ENCODE results near the gene CACNG4.

Gene CACNG4

GRCh38 chr17:67020293-67020766 lies 55.8 kb downstream of the CACNG4 start:
- no peak overlapping the region for H3K9ac ChIP-seq (ENCODE audit: low read length in 5 of 5)
- H3K27ac ChIP-seq (ENCODE audit: low read depth, low read length), result no peak overlapping the region
- no peak overlapping the region for H3K4me3 ChIP-seq (ENCODE audit: low read depth in 1 of 5, low read length in 5 of 5)
- no peaks in the 10 kb centered on the region for H3K36me3 ChIP-seq (ENCODE audit: control insufficient read depth in 5 of 5, insufficient read depth in 5 of 5, low read length in 5 of 5)
- H3K27me3 ChIP-seq (ENCODE audit: control insufficient read depth in 5 of 5, insufficient read depth in 4 of 5, low read length in 5 of 5), result peaks cover 0 to 9% (median 5%) of the 10 kb centered on the region in 5 donors
- H3K4me1 ChIP-seq (ENCODE audit: control insufficient read depth in 5 of 5, insufficient read depth in 5 of 5, low read length in 5 of 5), result no peaks in the 10 kb centered on the region
- H3K9me3 ChIP-seq (ENCODE audit: control insufficient read depth in 5 of 5, low read length in 5 of 5), result no peaks in the 10 kb centered on the region

- Histone ChIP-seq H3K27ac (ENCODE audit: low read depth, low read length) (no peak overlapping the region), H3K27me3 (ENCODE audit: control insufficient read depth in 5 of 5, insufficient read depth in 4 of 5, low read length in 5 of 5) (peaks cover 0 to 8% (median 5%) of the 10 kb centered on the region in 5 donors), H3K36me3 (ENCODE audit: control insufficient read depth in 5 of 5, insufficient read depth in 5 of 5, low read length in 5 of 5) (no peaks in the 10 kb centered on the region), H3K4me3 (ENCODE audit: low read depth in 1 of 5, low read length in 5 of 5) (no peak overlapping the region), H3K4me1 (ENCODE audit: control insufficient read depth in 5 of 5, insufficient read depth in 5 of 5, low read length in 5 of 5) (no peaks in the 10 kb centered on the region), H3K9ac (ENCODE audit: low read length in 5 of 5) (no peak overlapping the region), H3K9me3 (ENCODE audit: control insufficient read depth in 5 of 5, low read length in 5 of 5) (no peaks in the 10 kb centered on the region)
These were observed 56.7 kb downstream of the CACNG4 start for GRCh38 chr17:67021196-67021595.

GRCh38 chr17:67021743-67022450 lies 57.4 kb downstream of the CACNG4 start:
- Histone ChIP-seq H3K36me3 (ENCODE audit: control insufficient read depth in 5 of 5, insufficient read depth in 5 of 5, low read length in 5 of 5) (no peaks in the 10 kb centered on the region), H3K9ac (ENCODE audit: low read length in 5 of 5) (no peak overlapping the region), H3K27ac (ENCODE audit: low read depth, low read length) (no peak overlapping the region)

GRCh38 chr17:67022451-67022810 lies 57.9 kb downstream of the CACNG4 start:
- Histone ChIP-seq H3K4me3 (ENCODE audit: low read depth in 1 of 5, low read length in 5 of 5) (no peak overlapping the region), H3K27me3 (ENCODE audit: control insufficient read depth in 5 of 5, insufficient read depth in 4 of 5, low read length in 5 of 5) (peaks cover 0 to 8% (median 6%) of the 10 kb centered on the region in 5 donors), H3K36me3 (ENCODE audit: control insufficient read depth in 5 of 5, insufficient read depth in 5 of 5, low read length in 5 of 5) (no peaks in the 10 kb centered on the region), H3K9ac (ENCODE audit: low read length in 5 of 5) (no peak overlapping the region), H3K27ac (ENCODE audit: low read depth, low read length) (no peak overlapping the region), H3K4me1 (ENCODE audit: control insufficient read depth in 5 of 5, insufficient read depth in 5 of 5, low read length in 5 of 5) (no peaks in the 10 kb centered on the region), H3K9me3 (ENCODE audit: control insufficient read depth in 5 of 5, low read length in 5 of 5) (no peaks in the 10 kb centered on the region)

More at GRCh38 chr17:67021743-67022450, 57.4 kb downstream of the CACNG4 start:
- peaks cover 0 to 7% (median 6%) of the 10 kb centered on the region in 5 donors for H3K27me3 ChIP-seq (ENCODE audit: control insufficient read depth in 5 of 5, insufficient read depth in 4 of 5, low read length in 5 of 5)
- H3K4me3 ChIP-seq (ENCODE audit: low read depth in 1 of 5, low read length in 5 of 5), result no peak overlapping the region
- H3K9me3 ChIP-seq (ENCODE audit: control insufficient read depth in 5 of 5, low read length in 5 of 5), result no peaks in the 10 kb centered on the region
- H3K4me1 ChIP-seq (ENCODE audit: control insufficient read depth in 5 of 5, insufficient read depth in 5 of 5, low read length in 5 of 5), result no peaks in the 10 kb centered on the region

DNA sequence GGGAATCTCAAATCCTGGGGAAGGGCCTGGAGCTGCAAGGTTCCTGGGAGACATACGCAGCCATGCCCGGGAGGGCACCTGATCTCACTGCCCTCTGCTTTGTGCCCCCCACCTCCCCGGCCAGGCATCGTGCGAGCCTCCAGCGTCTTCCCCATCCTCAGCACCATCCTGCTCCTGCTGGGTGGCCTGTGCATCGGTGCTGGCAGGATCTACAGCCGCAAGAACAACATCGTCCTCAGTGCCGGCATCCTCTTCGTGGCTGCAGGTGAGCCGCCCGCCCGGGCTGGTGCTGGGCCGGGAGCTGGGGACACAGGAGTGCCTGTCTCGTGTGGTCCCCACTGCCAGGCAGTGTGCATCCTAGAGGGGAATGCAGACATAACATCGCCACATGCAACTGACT lies 60.2 kb downstream of the CACNG4 start:
- Histone ChIP-seq H3K27ac (ENCODE audit: low read depth, low read length) (no peak overlapping the region), H3K4me3 (ENCODE audit: low read depth in 1 of 5, low read length in 5 of 5) (no peak overlapping the region), H3K27me3 (ENCODE audit: control insufficient read depth in 5 of 5, insufficient read depth in 4 of 5, low read length in 5 of 5) (peaks cover 0 to 8% (median 5%) of the 10 kb centered on the region in 5 donors), H3K36me3 (ENCODE audit: control insufficient read depth in 5 of 5, insufficient read depth in 5 of 5, low read length in 5 of 5) (no peaks in the 10 kb centered on the region), H3K9me3 (ENCODE audit: control insufficient read depth in 5 of 5, low read length in 5 of 5) (no peaks in the 10 kb centered on the region), H3K4me1 (ENCODE audit: control insufficient read depth in 5 of 5, insufficient read depth in 5 of 5, low read length in 5 of 5) (no peaks in the 10 kb centered on the region), H3K9ac (ENCODE audit: low read length in 5 of 5) (no peak overlapping the region)

DNA sequence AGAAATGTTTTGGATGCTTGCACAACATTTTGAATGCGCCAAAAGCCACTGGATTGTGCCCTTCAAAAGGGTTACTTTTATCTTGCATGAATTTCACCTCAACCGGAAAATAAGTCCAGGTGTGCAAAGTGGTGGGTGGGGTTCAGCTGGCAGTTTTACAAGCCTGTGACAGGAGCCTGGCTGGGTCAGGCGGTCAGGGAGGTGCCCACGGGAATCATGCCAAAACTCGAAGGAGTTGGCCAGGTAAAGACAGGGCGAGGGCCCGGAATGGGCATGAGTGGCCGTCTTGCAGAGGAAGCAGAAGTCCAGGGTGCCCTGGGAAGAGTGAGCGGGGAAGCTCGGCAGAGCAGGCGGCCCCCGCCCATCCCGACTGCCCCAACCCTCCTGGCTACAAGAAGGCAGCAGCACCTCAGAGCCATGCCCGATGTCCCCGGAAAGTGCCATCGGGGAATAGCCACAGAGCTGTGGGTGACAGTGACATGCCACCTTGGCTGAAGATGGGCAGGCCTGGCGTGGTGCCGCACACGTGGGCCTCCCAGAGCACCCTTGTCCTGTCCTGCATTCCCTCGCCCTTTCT lies 60.8 kb downstream of the CACNG4 start:
- Histone ChIP-seq H3K9me3 (ENCODE audit: control insufficient read depth in 5 of 5, low read length in 5 of 5) (no peaks in the 10 kb centered on the region), H3K36me3 (ENCODE audit: control insufficient read depth in 5 of 5, insufficient read depth in 5 of 5, low read length in 5 of 5) (no peaks in the 10 kb centered on the region), H3K9ac (ENCODE audit: low read length in 5 of 5) (no peak overlapping the region), H3K4me3 (ENCODE audit: low read depth in 1 of 5, low read length in 5 of 5) (no peak overlapping the region), H3K4me1 (ENCODE audit: control insufficient read depth in 5 of 5, insufficient read depth in 5 of 5, low read length in 5 of 5) (no peaks in the 10 kb centered on the region), H3K27me3 (ENCODE audit: control insufficient read depth in 5 of 5, insufficient read depth in 4 of 5, low read length in 5 of 5) (peaks cover 0 to 8% (median 4%) of the 10 kb centered on the region in 5 donors), H3K27ac (ENCODE audit: low read depth, low read length) (no peak overlapping the region)

- H3K4me1 ChIP-seq (ENCODE audit: control insufficient read depth in 5 of 5, insufficient read depth in 5 of 5, low read length in 5 of 5), result no peaks in the 10 kb centered on the region
- no peak overlapping the region for H3K9ac ChIP-seq (ENCODE audit: low read length in 5 of 5)
- no peak overlapping the region for H3K4me3 ChIP-seq (ENCODE audit: low read depth in 1 of 5, low read length in 5 of 5)
- H3K36me3 ChIP-seq (ENCODE audit: control insufficient read depth in 5 of 5, insufficient read depth in 5 of 5, low read length in 5 of 5), result no peaks in the 10 kb centered on the region
- H3K27ac ChIP-seq (ENCODE audit: low read depth, low read length), result no peak overlapping the region
- H3K27me3 ChIP-seq (ENCODE audit: control insufficient read depth in 5 of 5, insufficient read depth in 4 of 5, low read length in 5 of 5), result peaks cover 0 to 8% (median 4%) of the 10 kb centered on the region in 5 donors
- H3K9me3 ChIP-seq (ENCODE audit: control insufficient read depth in 5 of 5, low read length in 5 of 5), result no peaks in the 10 kb centered on the region
These were observed 61.8 kb downstream of the CACNG4 start for GRCh38 chr17:67026341-67026740.

GRCh38 chr17:67027031-67027628 lies 62.6 kb downstream of the CACNG4 start:
- H3K9ac ChIP-seq (ENCODE audit: low read length in 5 of 5), result no peak overlapping the region
- no peak overlapping the region for H3K27ac ChIP-seq (ENCODE audit: low read depth, low read length)
- H3K4me3 ChIP-seq (ENCODE audit: low read depth in 1 of 5, low read length in 5 of 5), result no peak overlapping the region
- H3K9me3 ChIP-seq (ENCODE audit: control insufficient read depth in 5 of 5, low read length in 5 of 5), result no peaks in the 10 kb centered on the region
- H3K4me1 ChIP-seq (ENCODE audit: control insufficient read depth in 5 of 5, insufficient read depth in 5 of 5, low read length in 5 of 5), result no peaks in the 10 kb centered on the region
- H3K36me3 ChIP-seq (ENCODE audit: control insufficient read depth in 5 of 5, insufficient read depth in 5 of 5, low read length in 5 of 5), result no peaks in the 10 kb centered on the region
- peaks cover 0 to 8% (median 4%) of the 10 kb centered on the region in 5 donors for H3K27me3 ChIP-seq (ENCODE audit: control insufficient read depth in 5 of 5, insufficient read depth in 4 of 5, low read length in 5 of 5)

DNA sequence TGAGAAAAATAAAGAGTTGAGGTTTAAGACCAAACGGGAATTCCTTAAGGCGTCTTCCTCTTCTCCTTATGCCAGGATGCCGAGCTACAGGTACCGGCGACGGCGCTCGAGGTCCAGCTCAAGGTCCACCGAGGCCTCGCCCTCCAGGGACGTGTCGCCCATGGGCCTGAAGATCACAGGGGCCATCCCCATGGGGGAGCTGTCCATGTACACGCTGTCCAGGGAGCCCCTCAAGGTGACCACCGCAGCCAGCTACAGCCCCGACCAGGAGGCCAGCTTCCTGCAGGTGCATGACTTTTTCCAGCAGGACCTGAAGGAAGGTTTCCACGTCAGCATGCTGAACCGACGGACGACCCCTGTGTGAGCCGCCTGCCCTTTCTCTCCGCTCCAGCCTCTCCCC lies 66.1 kb downstream of the CACNG4 start:
- Histone ChIP-seq H3K4me1 (ENCODE audit: control insufficient read depth in 5 of 5, insufficient read depth in 5 of 5, low read length in 5 of 5) (no peaks in the 10 kb centered on the region), H3K27ac (ENCODE audit: low read depth, low read length) (no peak overlapping the region), H3K4me3 (ENCODE audit: low read depth in 1 of 5, low read length in 5 of 5) (no peak overlapping the region), H3K27me3 (ENCODE audit: control insufficient read depth in 5 of 5, insufficient read depth in 4 of 5, low read length in 5 of 5) (peaks cover 0 to 5% (median 0%) of the 10 kb centered on the region in 5 donors), H3K36me3 (ENCODE audit: control insufficient read depth in 5 of 5, insufficient read depth in 5 of 5, low read length in 5 of 5) (no peaks in the 10 kb centered on the region), H3K9me3 (ENCODE audit: control insufficient read depth in 5 of 5, low read length in 5 of 5) (no peaks in the 10 kb centered on the region), H3K9ac (ENCODE audit: low read length in 5 of 5) (no peak overlapping the region)

GRCh38 chr17:67032382-67032781 lies 67.9 kb downstream of the CACNG4 start:
- Histone ChIP-seq H3K27ac (ENCODE audit: low read depth, low read length) (no peak overlapping the region), H3K27me3 (ENCODE audit: control insufficient read depth in 5 of 5, insufficient read depth in 4 of 5, low read length in 5 of 5) (peaks cover 0 to 4% (median 0%) of the 10 kb centered on the region in 5 donors), H3K36me3 (ENCODE audit: control insufficient read depth in 5 of 5, insufficient read depth in 5 of 5, low read length in 5 of 5) (no peaks in the 10 kb centered on the region)

More at GRCh38 chr17:67032382-67032781, 67.9 kb downstream of the CACNG4 start:
- Histone ChIP-seq H3K9ac (ENCODE audit: low read length in 5 of 5) (no peak overlapping the region), H3K9me3 (ENCODE audit: control insufficient read depth in 5 of 5, low read length in 5 of 5) (no peaks in the 10 kb centered on the region), H3K4me1 (ENCODE audit: control insufficient read depth in 5 of 5, insufficient read depth in 5 of 5, low read length in 5 of 5) (no peaks in the 10 kb centered on the region), H3K4me3 (ENCODE audit: low read depth in 1 of 5, low read length in 5 of 5) (no peak overlapping the region)

All from subcutaneous abdominal adipose tissue (tissue), 5 donors.